GM12891 (cell line): Measurements from ENCODE around the gene ERLEC1.
"Not testable (repeated sequence)": the region's sequence is repeated elsewhere in the genome, so short reads cannot be mapped to it uniquely, and the experiment has no call there.

Source experiments
- DNase-seq: peaks from one replicate; pipeline ENCODE4 v3.0.0; 2011; ENCODE audit warnings: low spot score; ENCODE audit not compliant: insufficient read length
- FAIRE-seq: peaks from 2 replicates; lab custom pipeline; 2011; peaks lifted over from hg19 to GRCh38; lab: Jason Lieb, UNC
- PAX5 ChIP-seq: IDR thresholded peaks from 2 replicates; pipeline ENCODE4 v1.6.1; 2011; ENCODE audit warnings: low read length, moderate library complexity, mild to moderate bottlenecking; ENCODE audit not compliant: insufficient read depth, severe bottlenecking
- POLR2A ChIP-seq: IDR thresholded peaks from 2 replicates; pipeline ENCODE4 v1.6.1; 2011; ENCODE audit warnings: low read depth, low read length, control low read depth
- POLR2AphosphoS5 ChIP-seq: IDR thresholded peaks from 2 replicates; pipeline ENCODE4 v1.6.1; 2011; ENCODE audit warnings: low read depth, low read length, control low read depth
- POU2F2 ChIP-seq: IDR thresholded peaks from 2 replicates; pipeline ENCODE4 v1.6.1; 2011; ENCODE audit warnings: low read depth, mild to moderate bottlenecking, control low read depth, low read length, moderate library complexity
- SPI1 ChIP-seq: IDR thresholded peaks from 2 replicates; pipeline ENCODE4 v1.6.1; 2011; ENCODE audit warnings: low read depth, low read length, control low read depth
- TAF1 ChIP-seq: IDR thresholded peaks from 2 replicates; pipeline ENCODE4 v1.6.1; 2011; ENCODE audit warnings: low read depth, low read length, control low read depth

The ERLEC1 gene

DNA sequence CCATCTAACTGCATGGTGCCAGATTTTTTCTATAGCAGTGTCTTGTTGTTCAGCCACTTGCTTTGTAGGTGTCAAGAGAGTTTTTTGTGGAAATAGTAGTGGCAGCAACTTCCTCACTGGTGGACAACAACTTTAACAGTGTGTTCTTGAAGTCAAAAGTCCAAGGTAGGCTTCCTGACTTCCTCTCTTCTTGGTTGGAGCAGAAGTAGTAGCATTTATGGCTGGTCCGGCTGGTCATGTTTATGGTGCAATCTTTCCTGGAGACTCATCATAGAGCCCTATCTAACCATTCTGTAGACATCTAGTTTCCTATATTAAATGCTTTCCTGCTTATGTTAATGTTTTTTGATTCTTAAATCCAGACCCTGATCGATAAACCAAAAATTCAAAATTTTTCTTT is 61.2 kb downstream of the ERLEC1 start:
- FAIRE-seq (no peak), DNase-seq (no peak)
- TF ChIP-seq SPI1, result 0 out of 2 replicates have a peak, but pooled peaks have one; percentile 7
- no peak for TF ChIP-seq TAF1

GRCh38 chr2:53851052-53851757 is 64.4 kb downstream of the ERLEC1 start:
- not testable (repeated sequence) for FAIRE-seq, DNase-seq

- FAIRE-seq, result no peak
These were observed 65.7 kb downstream of the ERLEC1 start for GRCh38 chr2:53852532-53852931.

DNA sequence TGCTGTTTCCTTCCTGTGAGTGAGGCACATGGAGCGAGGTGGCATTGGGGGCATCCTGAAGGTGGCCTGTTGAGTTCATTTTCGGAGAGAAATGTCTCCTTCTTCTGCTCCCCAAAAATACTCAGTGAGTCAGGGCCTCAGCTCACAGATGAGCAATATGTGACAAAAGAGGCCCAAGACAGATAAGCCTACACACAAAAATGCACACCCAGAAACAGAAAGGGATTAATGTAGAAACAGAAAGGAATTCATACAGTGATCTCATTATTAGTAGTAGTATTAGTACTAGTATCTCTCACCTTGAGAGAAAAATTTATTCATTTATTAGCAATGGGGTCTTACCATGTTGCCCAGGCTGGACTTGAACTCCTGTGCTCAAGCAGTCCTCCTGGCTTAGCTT is 67.8 kb downstream of the ERLEC1 start:
- FAIRE-seq, result no peak
- TF ChIP-seq POU2F2 (no peak), SPI1 (no peak), POLR2AphosphoS5 (no peak), POLR2A (no peak), PAX5 (no peak)
- DNase-seq, result no peak

More at GRCh38 chr2:53852532-53852931, 65.7 kb downstream of the ERLEC1 start:
- TF ChIP-seq PAX5 (no peak), TAF1 (no peak), POLR2AphosphoS5 (no peak), POU2F2 (no peak), SPI1 (no peak), POLR2A (no peak)
- DNase-seq, result no peak

DNA sequence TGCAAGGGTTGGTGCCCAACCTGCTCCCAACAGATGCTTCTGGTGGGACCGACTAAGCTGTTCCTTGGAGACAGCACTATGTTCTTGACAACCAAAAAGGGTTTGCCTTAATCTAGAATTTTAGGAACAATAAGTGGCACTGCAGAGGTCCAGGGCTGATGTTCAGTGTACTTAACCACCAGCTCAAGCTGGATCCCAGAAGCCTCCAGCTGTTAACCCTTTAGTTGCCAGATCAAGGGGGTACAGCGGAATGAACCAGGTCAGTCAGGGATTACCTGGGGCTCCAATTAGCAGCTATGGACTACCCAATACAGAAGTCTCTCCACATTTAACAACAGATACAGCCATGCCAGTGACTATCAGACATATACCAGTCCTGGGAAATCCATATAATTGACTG is 69.4 kb downstream of the ERLEC1 start:
- FAIRE-seq (no peak), DNase-seq (no peak)
- no peak for TF ChIP-seq POLR2A
- TF ChIP-seq PAX5, result no peak
- TF ChIP-seq POLR2AphosphoS5, result no peak
- no peak for TF ChIP-seq TAF1
- no peak for TF ChIP-seq SPI1
- TF ChIP-seq POU2F2, result no peak

- TF ChIP-seq TAF1 (no peak), SPI1 (no peak), POU2F2 (no peak), POLR2AphosphoS5 (no peak), PAX5 (no peak), POLR2A (no peak)
- DNase-seq, result no peak
- no peak for FAIRE-seq
These were observed 72.7 kb downstream of the ERLEC1 start, which contains the start of gene GPR75 for GRCh38 chr2:53859206-53860181. Gene GPR75 (minus strand): TSS chr2:53859967. CDS start chr2:53854756, 5,211 bp downstream.

DNA sequence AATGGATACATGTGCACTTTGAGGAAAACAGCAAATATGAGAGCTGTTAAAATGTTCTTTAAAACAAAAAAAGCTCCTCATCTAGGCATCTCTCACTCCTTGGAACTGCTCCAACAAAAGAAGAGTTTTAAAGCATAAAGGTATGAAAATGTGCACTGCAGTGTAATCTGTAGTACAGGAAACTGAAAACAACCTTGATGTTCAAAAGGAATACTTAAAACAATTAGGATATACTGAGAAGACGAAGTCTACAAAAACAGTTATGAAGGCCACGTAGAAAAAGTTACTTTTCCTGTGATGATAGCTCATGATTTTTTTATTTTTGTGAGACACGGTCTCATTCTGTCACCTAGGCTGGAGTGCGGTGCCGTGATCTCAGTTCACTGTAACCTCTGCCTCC is 75.0 kb downstream of the ERLEC1 start:
- TF ChIP-seq POLR2A, result no peak
- TF ChIP-seq SPI1, result no peak
- TF ChIP-seq TAF1, result no peak
- no peak for TF ChIP-seq POU2F2
- TF ChIP-seq PAX5, result no peak
- no peak for TF ChIP-seq POLR2AphosphoS5
- FAIRE-seq (no peak), DNase-seq (no peak)

DNA sequence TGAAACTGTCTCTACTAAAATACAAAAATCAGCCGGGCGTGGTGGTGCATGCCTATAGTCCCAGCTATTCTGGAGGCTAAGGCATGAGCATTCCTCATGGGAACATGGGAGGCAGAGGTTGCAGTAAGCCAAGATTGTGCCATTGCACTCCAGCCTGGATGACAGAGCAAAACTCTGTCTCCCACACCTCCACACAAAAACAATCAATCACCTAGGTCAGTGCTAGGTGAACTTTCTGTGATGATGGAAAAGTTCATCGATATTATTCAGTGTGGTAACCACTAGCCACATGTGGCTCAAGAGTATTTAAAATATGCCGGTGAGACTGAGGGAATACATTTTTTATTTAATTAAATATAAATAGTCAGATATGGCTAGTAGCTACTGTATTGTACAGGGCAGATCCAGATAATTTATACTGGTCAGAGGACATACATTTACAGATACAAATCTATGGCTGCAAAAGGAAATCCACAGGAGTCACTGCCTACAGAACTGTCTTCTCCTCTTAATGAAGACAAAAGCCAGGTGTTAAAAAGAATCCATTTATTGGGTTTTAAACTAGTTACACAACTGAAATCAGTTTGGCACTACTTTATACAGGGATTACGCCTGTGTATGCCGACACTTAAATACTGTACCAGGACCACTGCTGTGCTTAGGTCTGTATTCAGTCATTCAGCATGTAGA is 76.8 kb downstream of the ERLEC1 start:
- DNase-seq (no peak), FAIRE-seq (no peak)
- TF ChIP-seq PAX5, result no peak
- TF ChIP-seq TAF1, result no peak
- TF ChIP-seq POLR2A, result no peak
- TF ChIP-seq SPI1, result no peak
- no peak for TF ChIP-seq POLR2AphosphoS5
- no peak for TF ChIP-seq POU2F2

GRCh38 chr2:53865264-53865663 is 78.4 kb downstream of the ERLEC1 start:
- TF ChIP-seq PAX5 (no peak), TAF1 (no peak), POU2F2 (no peak), SPI1 (no peak), POLR2A (no peak), POLR2AphosphoS5 (no peak)
- DNase-seq (no peak), FAIRE-seq (no peak)
